ENCODE results near the gene PEX16.

Gene PEX16

GRCh38 chr11:45877221-45877620 lies 40.5 kb downstream of the PEX16 start:
- DNase-seq (ENCODE audit: low read depth, low spot score): no peak

- no peak for DNase-seq (ENCODE audit: low read depth, low spot score)
Measured at GRCh38 chr11:45876401-45876800, 41.3 kb downstream of the PEX16 start.

DNA sequence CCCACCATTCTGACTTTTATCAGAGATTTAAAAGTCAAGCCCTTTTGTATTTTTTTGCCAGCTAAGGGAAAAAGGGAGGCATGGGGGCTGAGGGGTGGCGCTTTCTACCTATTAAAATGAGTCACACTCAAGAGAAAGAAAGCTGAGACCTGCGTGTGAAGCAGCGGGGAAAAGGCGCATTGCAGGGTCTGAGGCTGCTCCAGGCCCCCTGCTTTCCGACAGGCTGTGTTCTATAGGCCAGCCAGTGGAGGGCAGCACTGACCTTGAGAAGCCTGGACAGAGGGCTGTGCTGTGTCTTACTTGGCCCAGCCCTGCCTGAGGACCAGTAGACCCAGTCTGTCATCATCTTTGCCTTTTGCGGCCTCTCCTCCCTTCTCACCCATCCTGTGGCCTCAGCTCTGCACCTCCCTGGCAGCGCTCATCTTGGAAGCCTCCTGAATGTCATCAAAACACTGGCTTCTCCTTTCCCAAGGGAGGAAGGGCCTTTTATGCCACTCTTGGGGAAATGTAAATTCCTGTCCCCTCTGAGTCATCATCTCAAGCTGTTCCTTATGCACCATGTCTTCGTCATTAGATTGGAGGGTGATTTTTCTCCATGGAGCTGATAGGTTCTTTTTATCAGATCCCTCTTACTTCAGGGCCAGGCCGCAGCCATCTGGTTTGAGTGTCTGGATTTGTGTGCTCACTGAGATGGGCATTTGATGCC lies 44.9 kb downstream of the PEX16 start:
- DNase-seq (ENCODE audit: low read depth, low spot score): no peak

DNA sequence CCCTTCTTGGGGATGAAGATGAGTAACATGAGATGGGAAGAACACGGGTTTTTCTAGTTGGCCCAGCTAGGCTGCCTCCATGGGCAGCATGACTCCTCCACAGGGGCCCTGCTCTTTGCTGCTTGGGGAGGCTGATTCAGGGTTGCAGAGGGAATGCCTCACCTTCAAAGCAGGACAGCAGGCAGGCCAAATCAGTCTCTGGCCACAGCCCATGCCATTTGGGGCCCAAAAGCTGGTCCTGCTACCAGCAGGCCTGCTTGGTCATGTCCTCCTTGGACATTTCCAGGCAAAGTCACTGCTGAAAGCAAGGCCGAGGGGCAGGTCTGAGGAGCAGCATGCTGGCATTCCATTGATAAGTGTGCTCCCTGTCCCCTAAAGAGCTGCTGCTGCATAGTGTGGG lies 46.0 kb downstream of the PEX16 start:
- DNase-seq (ENCODE audit: low read depth, low spot score): no peak

GRCh38 chr11:45870706-45871105 lies 47.0 kb downstream of the PEX16 start:
- no peak for DNase-seq (ENCODE audit: low read depth, low spot score)

DNA sequence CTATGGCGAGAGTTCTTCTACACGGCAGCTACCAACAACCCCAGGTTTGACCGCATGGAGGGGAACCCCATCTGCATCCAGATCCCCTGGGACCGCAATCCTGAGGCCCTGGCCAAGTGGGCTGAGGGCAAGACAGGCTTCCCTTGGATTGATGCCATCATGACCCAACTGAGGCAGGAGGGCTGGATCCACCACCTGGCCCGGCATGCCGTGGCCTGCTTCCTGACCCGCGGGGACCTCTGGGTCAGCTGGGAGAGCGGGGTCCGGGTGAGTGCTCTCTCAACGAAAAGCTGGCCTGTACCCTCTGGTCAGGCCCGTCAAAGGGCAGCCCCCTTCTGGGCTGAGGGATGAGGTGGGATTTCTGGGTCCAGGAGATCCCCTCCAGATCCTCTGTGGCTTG lies 48.1 kb downstream of the PEX16 start:
- no peak for DNase-seq (ENCODE audit: low read depth, low spot score)

GRCh38 chr11:45864041-45864440 lies 53.6 kb downstream of the PEX16 start:
- DNase-seq (ENCODE audit: low read depth, low spot score): no peak

DNA sequence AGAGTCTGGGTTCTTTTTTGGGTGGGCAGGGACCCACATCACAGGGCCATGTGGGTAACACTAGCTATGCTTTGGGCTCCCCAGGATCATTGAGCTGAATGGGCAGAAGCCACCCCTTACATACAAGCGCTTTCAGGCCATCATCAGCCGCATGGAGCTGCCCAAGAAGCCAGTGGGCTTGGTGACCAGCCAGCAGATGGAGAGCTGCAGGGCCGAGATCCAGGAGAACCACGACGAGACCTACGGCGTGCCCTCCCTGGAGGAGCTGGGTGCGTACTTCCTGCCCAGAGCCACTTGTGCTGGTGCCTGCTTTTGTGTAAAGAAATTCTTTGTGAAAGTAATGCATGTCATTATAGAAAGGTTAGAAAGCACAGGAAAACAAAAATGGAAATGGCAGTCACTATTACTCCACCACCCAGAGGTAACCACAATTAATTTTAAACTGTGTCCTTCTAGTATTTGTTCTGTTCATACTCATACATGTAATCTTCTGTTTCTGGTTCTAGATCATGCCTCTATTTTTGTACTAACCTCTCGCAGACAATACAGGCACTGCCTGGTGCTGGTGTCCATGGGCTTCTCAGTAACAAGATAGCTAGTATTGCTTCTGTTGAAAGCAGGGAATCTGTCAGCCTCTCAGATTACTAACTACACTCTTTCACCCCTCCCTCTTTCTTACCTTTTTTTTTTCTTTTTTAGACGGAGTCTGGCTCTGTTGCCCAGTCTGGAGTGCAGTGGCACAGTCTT lies 56.7 kb downstream of the PEX16 start:
- no peak for DNase-seq (ENCODE audit: low read depth, low spot score)

- DNase-seq (ENCODE audit: low read depth, low spot score): no peak
Measured at GRCh38 chr11:45860348-45860747, 57.3 kb downstream of the PEX16 start.
